Neural cell (in vitro differentiated cells): ENCODE results near the gene BCAP29. TPM values are rescaled to one million over a fixed set of nuclear protein-coding genes. Genes with fewer than 3 reads are reported as not detected.

ENCODE experiments used
- H2AFZ ChIP-seq: fragments of 200-600, 300-800 bp; sonication (generic), shearing (Covaris generic); 2 replicates; pipeline ENCODE4 v1.6.0; 2014; ENCODE audit warnings: low read depth, mild to moderate bottlenecking, antibody characterized with exemption, low read length, moderate library complexity
- H3F3A ChIP-seq: fragments of 200-600 bp; shearing (Covaris generic); 2 replicates; pipeline ENCODE4 v1.6.1; 2016; ENCODE audit warnings: mild to moderate bottlenecking, moderate library complexity, mixed read lengths, antibody characterized with exemption, low read length; ENCODE audit not compliant: insufficient read depth, poor library complexity, severe bottlenecking
- H3K27ac ChIP-seq: fragments of 200-600, 300-800 bp; sonication (generic), shearing (Covaris generic); 2 replicates; pipeline ENCODE4 v1.5.1; 2014; ENCODE audit warnings: mild to moderate bottlenecking, low read length, moderate library complexity
- H3K27me3 ChIP-seq: fragments of 300-800, 200-600 bp; sonication (generic), shearing (Covaris generic); 2 replicates; pipeline ENCODE4 v1.6.0; 2014; ENCODE audit warnings: mild to moderate bottlenecking, low read depth, low read length, moderate library complexity; ENCODE audit not compliant: insufficient read depth
- H3K36me3 ChIP-seq: fragments of 300-800, 200-600 bp; sonication (generic), shearing (Covaris generic); 2 replicates; pipeline ENCODE4 v1.5.1; 2014; ENCODE audit warnings: mild to moderate bottlenecking, antibody characterized with exemption, low read length, moderate library complexity; ENCODE audit not compliant: insufficient read depth
- H3K4me2 ChIP-seq: fragments of 300-800, 200-600 bp; sonication (generic), shearing (Covaris generic); 2 replicates; pipeline ENCODE4 v1.6.0; 2014; ENCODE audit warnings: mild to moderate bottlenecking, low read length
- H3K4me3 ChIP-seq: fragments of 300-800, 200-600 bp; sonication (generic), shearing (Covaris generic); 2 replicates; pipeline ENCODE4 v1.5.1; 2014; ENCODE audit warnings: mild to moderate bottlenecking, low read length, moderate library complexity
- H3K79me2 ChIP-seq: fragments of 200-600 bp; shearing (Covaris generic); replicated peaks from 2 replicates; pipeline ENCODE4 v1.6.0; 2014; ENCODE audit warnings: mild to moderate bottlenecking, low read length, moderate library complexity; ENCODE audit not compliant: insufficient read depth
- H3K9ac ChIP-seq: fragments of 300-800, 200-600 bp; sonication (generic), shearing (Covaris generic); 2 replicates; pipeline ENCODE4 v1.6.1; 2016; ENCODE audit warnings: mild to moderate bottlenecking, low read length, mixed read lengths
- H3K9me2 ChIP-seq: fragments of 200-600 bp; shearing (Covaris generic); 2 replicates; pipeline ENCODE4 v1.6.1; 2016; ENCODE audit warnings: mild to moderate bottlenecking, low read length, mixed read lengths; ENCODE audit not compliant: insufficient read depth
- H3K9me3 ChIP-seq: fragments of 200-600, 300-800 bp; sonication (generic), shearing (Covaris generic); 2 replicates; pipeline ENCODE4 v1.6.1; 2016; ENCODE audit warnings: mild to moderate bottlenecking, mixed run types, low read length, moderate library complexity, mixed read lengths
- H4K20me1 ChIP-seq: fragments of 200-600 bp; shearing (Covaris generic); 2 replicates; pipeline ENCODE4 v1.6.1; 2016; ENCODE audit warnings: mild to moderate bottlenecking, mixed run types; ENCODE audit not compliant: insufficient read depth
- EP300 ChIP-seq: fragments of 450-650 bp; conservative IDR thresholded peaks from 2 replicates; pipeline ENCODE4 v1.6.1; 2014; ENCODE audit warnings: antibody characterized with exemption, mild to moderate bottlenecking, moderate library complexity; ENCODE audit not compliant: poor library complexity, severe bottlenecking
- EZH2 ChIP-seq: fragments of 200-600, 300-800 bp; shearing (Covaris generic), sonication (generic); IDR thresholded peaks from 2 replicates; pipeline ENCODE4 v1.6.1; 2014; ENCODE audit warnings: antibody characterized with exemption, low read length, borderline replicate concordance, mild to moderate bottlenecking; ENCODE audit not compliant: insufficient read depth, poor library complexity, severe bottlenecking
- MXI1 ChIP-seq: fragments of 450-650 bp; conservative IDR thresholded peaks from 2 replicates; pipeline ENCODE4 v1.6.1; 2014; ENCODE audit warnings: antibody characterized with exemption, mild to moderate bottlenecking; ENCODE audit not compliant: poor library complexity, severe bottlenecking
- POLR2AphosphoS5 ChIP-seq: IDR thresholded peaks from 2 replicates; pipeline ENCODE4 v1.6.1; 2012
- RAD21 ChIP-seq: fragments of 450-650 bp; conservative IDR thresholded peaks from 2 replicates; pipeline ENCODE4 v1.6.1; 2014; ENCODE audit warnings: antibody characterized with exemption, mild to moderate bottlenecking, moderate library complexity
- SMC3 ChIP-seq: fragments of 450-650 bp; conservative IDR thresholded peaks from 2 replicates; pipeline ENCODE4 v1.6.1; 2014; ENCODE audit warnings: antibody characterized with exemption, mild to moderate bottlenecking, moderate library complexity; ENCODE audit not compliant: poor library complexity
- TAF1 ChIP-seq: IDR thresholded peaks from 2 replicates; pipeline ENCODE4 v1.6.1; 2012; ENCODE audit warnings: low read depth
- polyA plus RNA-seq: library from polyadenylated mRNA; depleted of rRNA; stranded (reverse); fragments of >200 nt; gene quantifications from 2 replicates; pipeline ENCODE4 v1.2.3, GENCODE V29; 2014
- TF ChIP-seq, protein P1 (sequence below): fragments of 450-650 bp; IDR thresholded peaks from 2 replicates; pipeline ENCODE4 v1.5.1; 2014; ENCODE audit warnings: antibody characterized with exemption, mild to moderate bottlenecking, moderate library complexity; ENCODE audit not compliant: poor library complexity, severe bottlenecking
- TF ChIP-seq, protein P2 (sequence below): IDR thresholded peaks from 2 replicates; pipeline ENCODE4 v1.6.1; 2012; ENCODE audit warnings: borderline replicate concordance

The BCAP29 gene
- polyA plus RNA-seq, 1 donor from 2014 or later = 51.5 TPM

DNA sequence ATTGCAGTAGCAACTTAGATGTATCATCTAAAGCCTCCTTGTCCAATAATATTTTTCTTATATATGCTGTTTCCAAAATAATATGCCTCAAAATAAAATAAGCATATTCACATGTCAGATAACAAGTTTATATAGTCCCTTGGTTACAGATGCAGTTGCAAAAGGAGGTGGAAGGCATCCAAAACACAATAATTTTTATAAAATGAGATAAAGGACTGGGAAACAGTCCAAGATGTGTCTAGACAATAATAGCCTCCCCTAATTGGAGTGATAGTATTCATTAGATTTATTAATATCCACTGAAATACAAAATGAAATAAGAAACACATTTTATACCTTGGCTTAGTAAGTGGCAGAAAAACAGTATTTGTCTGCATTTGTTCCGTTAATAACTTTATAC, 30.3 kb downstream of the BCAP29 start:
- Histone ChIP-seq H3K36me3 (no peaks in the 10 kb centered on the region), H3K27me3 (no peaks in the 10 kb centered on the region), H3K4me3 (no peak overlapping the region), H3K9me3 (no peaks in the 10 kb centered on the region), H2AFZ (no peak overlapping the region), H4K20me1 (no peaks in the 10 kb centered on the region), H3K9ac (no peak overlapping the region), H3K4me2 (no peak overlapping the region), H3K27ac (no peak overlapping the region), H3F3A (no peaks in the 10 kb centered on the region), H3K79me2 (no peaks in the 10 kb centered on the region), H3K9me2 (no peaks in the 10 kb centered on the region)
- no peak for TF ChIP-seq EZH2
- no peak for TF ChIP-seq POLR2AphosphoS5
- TF ChIP-seq RAD21 = no peak
- TF ChIP-seq TAF1 = no peak
- TF ChIP-seq EP300 = no peak
- TF ChIP-seq SMC3 = no peak
- TF ChIP-seq, protein P1, sequence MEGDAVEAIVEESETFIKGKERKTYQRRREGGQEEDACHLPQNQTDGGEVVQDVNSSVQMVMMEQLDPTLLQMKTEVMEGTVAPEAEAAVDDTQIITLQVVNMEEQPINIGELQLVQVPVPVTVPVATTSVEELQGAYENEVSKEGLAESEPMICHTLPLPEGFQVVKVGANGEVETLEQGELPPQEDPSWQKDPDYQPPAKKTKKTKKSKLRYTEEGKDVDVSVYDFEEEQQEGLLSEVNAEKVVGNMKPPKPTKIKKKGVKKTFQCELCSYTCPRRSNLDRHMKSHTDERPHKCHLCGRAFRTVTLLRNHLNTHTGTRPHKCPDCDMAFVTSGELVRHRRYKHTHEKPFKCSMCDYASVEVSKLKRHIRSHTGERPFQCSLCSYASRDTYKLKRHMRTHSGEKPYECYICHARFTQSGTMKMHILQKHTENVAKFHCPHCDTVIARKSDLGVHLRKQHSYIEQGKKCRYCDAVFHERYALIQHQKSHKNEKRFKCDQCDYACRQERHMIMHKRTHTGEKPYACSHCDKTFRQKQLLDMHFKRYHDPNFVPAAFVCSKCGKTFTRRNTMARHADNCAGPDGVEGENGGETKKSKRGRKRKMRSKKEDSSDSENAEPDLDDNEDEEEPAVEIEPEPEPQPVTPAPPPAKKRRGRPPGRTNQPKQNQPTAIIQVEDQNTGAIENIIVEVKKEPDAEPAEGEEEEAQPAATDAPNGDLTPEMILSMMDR = no peak
- no peak for TF ChIP-seq MXI1
- TF ChIP-seq, protein P2, sequence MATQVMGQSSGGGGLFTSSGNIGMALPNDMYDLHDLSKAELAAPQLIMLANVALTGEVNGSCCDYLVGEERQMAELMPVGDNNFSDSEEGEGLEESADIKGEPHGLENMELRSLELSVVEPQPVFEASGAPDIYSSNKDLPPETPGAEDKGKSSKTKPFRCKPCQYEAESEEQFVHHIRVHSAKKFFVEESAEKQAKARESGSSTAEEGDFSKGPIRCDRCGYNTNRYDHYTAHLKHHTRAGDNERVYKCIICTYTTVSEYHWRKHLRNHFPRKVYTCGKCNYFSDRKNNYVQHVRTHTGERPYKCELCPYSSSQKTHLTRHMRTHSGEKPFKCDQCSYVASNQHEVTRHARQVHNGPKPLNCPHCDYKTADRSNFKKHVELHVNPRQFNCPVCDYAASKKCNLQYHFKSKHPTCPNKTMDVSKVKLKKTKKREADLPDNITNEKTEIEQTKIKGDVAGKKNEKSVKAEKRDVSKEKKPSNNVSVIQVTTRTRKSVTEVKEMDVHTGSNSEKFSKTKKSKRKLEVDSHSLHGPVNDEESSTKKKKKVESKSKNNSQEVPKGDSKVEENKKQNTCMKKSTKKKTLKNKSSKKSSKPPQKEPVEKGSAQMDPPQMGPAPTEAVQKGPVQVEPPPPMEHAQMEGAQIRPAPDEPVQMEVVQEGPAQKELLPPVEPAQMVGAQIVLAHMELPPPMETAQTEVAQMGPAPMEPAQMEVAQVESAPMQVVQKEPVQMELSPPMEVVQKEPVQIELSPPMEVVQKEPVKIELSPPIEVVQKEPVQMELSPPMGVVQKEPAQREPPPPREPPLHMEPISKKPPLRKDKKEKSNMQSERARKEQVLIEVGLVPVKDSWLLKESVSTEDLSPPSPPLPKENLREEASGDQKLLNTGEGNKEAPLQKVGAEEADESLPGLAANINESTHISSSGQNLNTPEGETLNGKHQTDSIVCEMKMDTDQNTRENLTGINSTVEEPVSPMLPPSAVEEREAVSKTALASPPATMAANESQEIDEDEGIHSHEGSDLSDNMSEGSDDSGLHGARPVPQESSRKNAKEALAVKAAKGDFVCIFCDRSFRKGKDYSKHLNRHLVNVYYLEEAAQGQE = no peak

DNA sequence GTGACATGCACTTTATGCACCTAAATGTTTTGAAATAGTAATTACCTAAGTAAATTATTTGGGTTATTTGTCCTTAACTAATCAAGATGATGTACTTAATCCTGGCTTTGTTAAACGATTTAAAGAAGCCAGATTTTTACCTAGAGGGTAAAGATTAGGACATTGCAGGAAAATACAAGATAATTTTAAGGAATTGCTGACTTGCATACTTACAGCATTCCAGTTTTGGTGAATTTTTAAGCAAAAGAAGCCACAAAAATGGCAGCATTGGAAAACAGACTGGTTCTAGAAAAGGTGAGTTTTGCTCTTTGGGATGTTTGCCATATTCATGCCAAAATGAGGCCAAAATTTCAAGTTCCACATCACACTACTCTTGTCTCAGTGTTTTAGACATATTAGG, 33.4 kb downstream of the BCAP29 start:
- Histone ChIP-seq H3K4me3 (no peak overlapping the region), H3K4me2 (no peak overlapping the region), H3K27ac (no peak overlapping the region), H3K79me2 (no peaks in the 10 kb centered on the region), H3K9ac (no peak overlapping the region), H3K9me3 (no peaks in the 10 kb centered on the region), H3K27me3 (no peaks in the 10 kb centered on the region), H3F3A (no peaks in the 10 kb centered on the region), H4K20me1 (no peaks in the 10 kb centered on the region), H2AFZ (no peak overlapping the region), H3K36me3 (no peaks in the 10 kb centered on the region), H3K9me2 (no peaks in the 10 kb centered on the region)
- TF ChIP-seq EZH2 (no peak), POLR2AphosphoS5 (no peak), RAD21 (no peak), EP300 (no peak), SMC3 (no peak), MXI1 (no peak), TAF1 (no peak)
- TF ChIP-seq, protein P2 = no peak
- TF ChIP-seq, protein P1 = no peak
